Panc1 (cell line): ENCODE results near the gene PARP16. TPM values are rescaled to one million over a fixed set of nuclear protein-coding genes. Genes with fewer than 3 reads are reported as not detected.

Experiments
- ATAC-seq: fragments of 200-7000 bp; cut with Tn5 transposase; 2 replicates; pipeline ENCODE4 v1.9.1; 2020; ENCODE audit warnings: mild to moderate bottlenecking, moderate library complexity
- BruUV-seq: library from RNA; stranded (reverse); fragments of 400-500 nt; replicated peaks from 2 replicates; lab custom pipeline; 2021; lab: Mats Ljungman, UMichigan
- CTCF ChIA-PET: fragments of 300-600 bp; sonication (Branson Sonifier 250); formaldehyde crosslinking; loops from one replicate; lab custom pipeline; 2022; ENCODE audit warnings: antibody characterized with exemption; lab: Charles Lee
- POLR2A ChIA-PET: fragments of 300-600 bp; sonication (Branson Sonifier 250); formaldehyde crosslinking; loops from one replicate; lab custom pipeline; 2022; ENCODE audit warnings: antibody characterized with exemption; lab: Charles Lee
- DNase-seq: peaks from one replicate; pipeline ENCODE4 v3.0.0-alpha.2; 2010; ENCODE audit warnings: low read depth, low spot score
- H3K27ac ChIP-seq: 2 replicates; pipeline ENCODE4 v1.5.1; 2011; ENCODE audit warnings: mild to moderate bottlenecking, low read length, inconsistent platforms
- H3K27me3 ChIP-seq: fragments of 200-500 bp; sonication (Bioruptor generic); 2 replicates; pipeline ENCODE4 v1.6.0; 2014; ENCODE audit warnings: low read length, inconsistent platforms; ENCODE audit not compliant: control insufficient read depth, insufficient read depth
- H3K36me3 ChIP-seq: fragments of 200-500 bp; sonication (Bioruptor generic); 2 replicates; pipeline ENCODE4 v1.5.1; 2014; ENCODE audit warnings: inconsistent platforms, mild to moderate bottlenecking, low read length, moderate library complexity; ENCODE audit not compliant: control insufficient read depth, insufficient read depth
- H3K4me1 ChIP-seq: 2 replicates; pipeline ENCODE4 v1.5.1; 2011; ENCODE audit warnings: inconsistent platforms, mild to moderate bottlenecking, low read length, moderate library complexity; ENCODE audit not compliant: control insufficient read depth, insufficient read depth
- H3K4me3 ChIP-seq, 2 experiments: 2 replicates each; pipeline ENCODE4 v1.5.1; 2011 to 2012; ENCODE audit warnings: low read depth in 2 of 2, low read length in 2 of 2, mild to moderate bottlenecking in 2 of 2, inconsistent platforms in 1 of 2, moderate library complexity in 1 of 2
- H3K9me3 ChIP-seq: fragments of 200-500 bp; sonication (Bioruptor generic); 2 replicates; pipeline ENCODE4 v1.5.1; 2014; ENCODE audit warnings: low read depth, mild to moderate bottlenecking, inconsistent platforms, low read length, moderate library complexity; ENCODE audit not compliant: control insufficient read depth, insufficient read depth
- CTCF ChIP-seq: fragments of 450-650 bp; IDR thresholded peaks from 2 replicates; pipeline ENCODE4 v1.5.1; 2017; ENCODE audit warnings: mild to moderate bottlenecking
- POLR2AphosphoS5 ChIP-seq: IDR thresholded peaks from 2 replicates; pipeline ENCODE4 v1.6.1; 2012; ENCODE audit warnings: mild to moderate bottlenecking, low read depth, low read length, moderate library complexity
- SIN3A ChIP-seq: IDR thresholded peaks from 2 replicates; pipeline ENCODE4 v1.6.1; 2012; ENCODE audit warnings: low read depth, mild to moderate bottlenecking, low read length, moderate library complexity, borderline replicate concordance; ENCODE audit not compliant: insufficient read depth
- TCF7L2 ChIP-seq: IDR thresholded peaks from 2 replicates; pipeline ENCODE4 v1.6.1; 2011; ENCODE audit warnings: mild to moderate bottlenecking, low read depth, low read length, inconsistent platforms
- in situ Hi-C: cut with HindIII; loops from 2 replicates; pipeline ENCODE4 v1.10.0; 2016; ENCODE audit warnings: low sequenced_read_pairs, low pct_unique_long_range_greater_than_20kb
- intact Hi-C: fragments of 100-400 bp; cut with micrococcal nuclease; formaldehyde crosslinking; loops from one replicate; pipeline ENCODE4 v1.10.0; 2022; ENCODE audit not compliant: unreplicated experiment
- total RNA-seq: library from RNA; stranded (reverse); gene quantifications from one replicate; pipeline ENCODE4 v1.2.1, GENCODE V29; 2021; ENCODE audit not compliant: unreplicated experiment
- TF ChIP-seq, protein P1 (sequence below), 2 experiments: IDR thresholded peaks; 2 replicates each; pipeline ENCODE4 v1.6.1; 2011 to 2012; ENCODE audit warnings: low read depth in 2 of 2, control low read depth in 1 of 2, low read length in 1 of 2, mild to moderate bottlenecking in 1 of 2, moderate library complexity in 1 of 2; ENCODE audit not compliant: insufficient read depth in 1 of 2

The PARP16 gene
- total RNA-seq, 1 experiment from 2014 or later, result 15.4 TPM

DNA sequence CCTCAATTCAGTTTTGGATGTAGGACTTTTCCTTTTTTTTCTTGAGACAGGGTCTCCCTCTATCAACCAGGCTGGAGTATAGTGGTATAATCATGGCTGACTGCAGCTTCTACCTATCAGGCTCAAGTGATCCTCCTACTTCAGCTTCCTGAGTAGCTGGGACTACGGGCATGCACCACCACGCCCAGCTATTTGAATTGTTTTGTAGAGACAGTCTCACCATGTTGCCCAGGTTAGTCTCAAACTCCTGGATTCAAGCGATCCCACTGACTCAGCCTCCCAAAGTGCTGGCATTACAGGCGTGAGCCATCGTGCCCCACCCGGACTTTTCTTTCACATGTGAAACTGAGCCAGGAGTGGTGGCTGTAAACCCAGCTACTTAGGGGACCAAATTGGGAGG, 21.3 kb upstream of the PARP16 start:
- Histone ChIP-seq H3K4me3 (no peak overlapping the region), H3K4me1 (peaks cover 16% of the 10 kb centered on the region), H3K9me3 (no peaks in the 10 kb centered on the region), H3K27ac (no peak overlapping the region), H3K36me3 (no peaks in the 10 kb centered on the region), H3K27me3 (no peaks in the 10 kb centered on the region)
- ATAC-seq (no peak), DNase-seq (no peak)
- in situ Hi-C loops, result no loop called here
- ChIA-PET CTCF (no interaction called here), POLR2A (no interaction called here)
- intact Hi-C loops, result no loop called here
- BruUV-seq, result no TSS peak
- TF ChIP-seq POLR2AphosphoS5 (no peak), SIN3A (no peak), TCF7L2 (no peak), CTCF (no peak)
- TF ChIP-seq, protein P1, sequence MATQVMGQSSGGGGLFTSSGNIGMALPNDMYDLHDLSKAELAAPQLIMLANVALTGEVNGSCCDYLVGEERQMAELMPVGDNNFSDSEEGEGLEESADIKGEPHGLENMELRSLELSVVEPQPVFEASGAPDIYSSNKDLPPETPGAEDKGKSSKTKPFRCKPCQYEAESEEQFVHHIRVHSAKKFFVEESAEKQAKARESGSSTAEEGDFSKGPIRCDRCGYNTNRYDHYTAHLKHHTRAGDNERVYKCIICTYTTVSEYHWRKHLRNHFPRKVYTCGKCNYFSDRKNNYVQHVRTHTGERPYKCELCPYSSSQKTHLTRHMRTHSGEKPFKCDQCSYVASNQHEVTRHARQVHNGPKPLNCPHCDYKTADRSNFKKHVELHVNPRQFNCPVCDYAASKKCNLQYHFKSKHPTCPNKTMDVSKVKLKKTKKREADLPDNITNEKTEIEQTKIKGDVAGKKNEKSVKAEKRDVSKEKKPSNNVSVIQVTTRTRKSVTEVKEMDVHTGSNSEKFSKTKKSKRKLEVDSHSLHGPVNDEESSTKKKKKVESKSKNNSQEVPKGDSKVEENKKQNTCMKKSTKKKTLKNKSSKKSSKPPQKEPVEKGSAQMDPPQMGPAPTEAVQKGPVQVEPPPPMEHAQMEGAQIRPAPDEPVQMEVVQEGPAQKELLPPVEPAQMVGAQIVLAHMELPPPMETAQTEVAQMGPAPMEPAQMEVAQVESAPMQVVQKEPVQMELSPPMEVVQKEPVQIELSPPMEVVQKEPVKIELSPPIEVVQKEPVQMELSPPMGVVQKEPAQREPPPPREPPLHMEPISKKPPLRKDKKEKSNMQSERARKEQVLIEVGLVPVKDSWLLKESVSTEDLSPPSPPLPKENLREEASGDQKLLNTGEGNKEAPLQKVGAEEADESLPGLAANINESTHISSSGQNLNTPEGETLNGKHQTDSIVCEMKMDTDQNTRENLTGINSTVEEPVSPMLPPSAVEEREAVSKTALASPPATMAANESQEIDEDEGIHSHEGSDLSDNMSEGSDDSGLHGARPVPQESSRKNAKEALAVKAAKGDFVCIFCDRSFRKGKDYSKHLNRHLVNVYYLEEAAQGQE (IDR thresholded peaks at IDR 0.05; ENCODE audit: insufficient read depth in 1 of 2, low read depth in 2 of 2, low read length in 1 of 2), result no peak

- DNase-seq (no peak), ATAC-seq (no peak)
- POLR2A ChIA-PET, result interaction anchor here (0.7 kb wide), 1 partner anchor 51 kb away, joined by 3 read pairs; no protein-coding TSS in a partner anchor
- Histone ChIP-seq H3K9me3 (no peaks in the 10 kb centered on the region), H3K4me1 (peaks cover 16% of the 10 kb centered on the region), H3K27ac (no peak overlapping the region), H3K27me3 (no peaks in the 10 kb centered on the region), H3K4me3 (no peak overlapping the region), H3K36me3 (no peaks in the 10 kb centered on the region)
- TF ChIP-seq, protein P1 (IDR thresholded peaks at IDR 0.05; ENCODE audit: insufficient read depth in 1 of 2, low read depth in 2 of 2, low read length in 1 of 2), result no peak
- TF ChIP-seq SIN3A (no peak), POLR2AphosphoS5 (no peak), TCF7L2 (no peak), CTCF (no peak)
- BruUV-seq, result no TSS peak
- CTCF ChIA-PET, result no interaction called here
- in situ Hi-C loops, result no loop called here
- intact Hi-C loops, result no loop called here
Observed at GRCh38 chr15:65306551-65306950, 19.9 kb upstream of the PARP16 start.
